RWPE1 (cell line): Measurements from ENCODE around the gene KCNJ6.

Experiments used
- CTCF ChIA-PET: fragments of 350-600 bp; sonication (Branson Sonifier 250); formaldehyde crosslinking; extraction: SDS; loops from one replicate; lab custom pipeline; 2021; lab: Yijun Ruan, JAX
- POLR2A ChIA-PET: fragments of 400-600 bp; formaldehyde crosslinking; extraction: SDS; loops from one replicate; lab custom pipeline; 2020; ENCODE audit warnings: antibody characterized with exemption; ENCODE audit not compliant: low non-redundant PET; lab: Yijun Ruan, JAX
- DNase-seq: peaks from one replicate; pipeline ENCODE4 v3.0.0; 2012; ENCODE audit warnings: low spot score
- H3K27ac ChIP-seq: fragments of 450-650 bp; 2 replicates; pipeline ENCODE4 v1.5.1; 2017
- TF ChIP-seq, protein P1 (sequence below): fragments of 450-650 bp; conservative IDR thresholded peaks from 2 replicates; pipeline ENCODE4 v1.5.1; 2017; ENCODE audit warnings: low read depth, mild to moderate bottlenecking

The KCNJ6 gene

GRCh38 chr21:37912616-37913015, 3.6 kb downstream of the KCNJ6 start:
- TF ChIP-seq, protein P1, sequence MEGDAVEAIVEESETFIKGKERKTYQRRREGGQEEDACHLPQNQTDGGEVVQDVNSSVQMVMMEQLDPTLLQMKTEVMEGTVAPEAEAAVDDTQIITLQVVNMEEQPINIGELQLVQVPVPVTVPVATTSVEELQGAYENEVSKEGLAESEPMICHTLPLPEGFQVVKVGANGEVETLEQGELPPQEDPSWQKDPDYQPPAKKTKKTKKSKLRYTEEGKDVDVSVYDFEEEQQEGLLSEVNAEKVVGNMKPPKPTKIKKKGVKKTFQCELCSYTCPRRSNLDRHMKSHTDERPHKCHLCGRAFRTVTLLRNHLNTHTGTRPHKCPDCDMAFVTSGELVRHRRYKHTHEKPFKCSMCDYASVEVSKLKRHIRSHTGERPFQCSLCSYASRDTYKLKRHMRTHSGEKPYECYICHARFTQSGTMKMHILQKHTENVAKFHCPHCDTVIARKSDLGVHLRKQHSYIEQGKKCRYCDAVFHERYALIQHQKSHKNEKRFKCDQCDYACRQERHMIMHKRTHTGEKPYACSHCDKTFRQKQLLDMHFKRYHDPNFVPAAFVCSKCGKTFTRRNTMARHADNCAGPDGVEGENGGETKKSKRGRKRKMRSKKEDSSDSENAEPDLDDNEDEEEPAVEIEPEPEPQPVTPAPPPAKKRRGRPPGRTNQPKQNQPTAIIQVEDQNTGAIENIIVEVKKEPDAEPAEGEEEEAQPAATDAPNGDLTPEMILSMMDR = no peak
- no peak overlapping the region for H3K27ac ChIP-seq
- ChIA-PET POLR2A (no interaction called here), CTCF (no interaction called here)
- DNase-seq = no peak

DNA sequence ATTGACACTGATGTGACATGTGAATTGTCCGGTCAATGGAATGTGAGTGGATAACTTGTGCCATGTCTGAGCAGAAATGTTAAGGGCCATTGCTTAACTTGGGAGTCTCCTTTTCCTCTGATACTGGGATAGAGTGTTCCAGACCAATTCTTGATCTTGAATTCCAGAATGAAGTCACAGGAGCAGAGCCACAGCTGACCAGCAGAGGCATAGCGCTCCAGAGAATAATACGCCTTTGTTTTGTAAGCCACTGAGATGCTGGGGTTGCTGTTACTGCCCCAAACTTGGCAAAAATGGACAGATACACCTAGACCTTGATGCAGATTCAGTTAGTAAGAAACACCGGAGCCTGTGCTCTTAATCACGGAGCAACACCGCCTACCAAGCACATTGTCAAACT, 6.3 kb downstream of the KCNJ6 start:
- H3K27ac ChIP-seq = no peak overlapping the region
- DNase-seq = no peak
- TF ChIP-seq, protein P1 = no peak
- CTCF ChIA-PET = no interaction called here
- POLR2A ChIA-PET = no interaction called here

DNA sequence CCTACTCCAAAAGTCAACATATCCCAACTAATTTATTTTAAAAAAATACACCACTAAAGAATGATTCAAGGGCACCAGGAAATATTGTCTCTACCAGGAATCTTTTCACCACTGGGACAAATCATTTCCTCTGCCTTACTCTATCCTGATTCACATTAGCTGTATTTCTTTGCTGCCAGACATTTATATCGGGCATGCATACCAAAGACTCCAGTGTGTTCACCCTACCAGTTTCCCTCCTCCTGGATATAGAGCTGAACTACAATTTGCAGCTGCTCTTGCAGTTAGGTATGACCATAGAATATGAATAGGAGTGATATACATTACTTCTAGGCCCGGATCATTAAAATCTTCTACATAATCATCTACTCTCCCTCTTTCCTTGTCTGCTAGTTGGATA, 7.6 kb downstream of the KCNJ6 start:
- POLR2A ChIA-PET = no interaction called here
- CTCF ChIA-PET = interaction anchor here (0.6 kb wide), 1 partner anchor 515 kb away, joined by 3 read pairs; no protein-coding TSS in a partner anchor
- DNase-seq = no peak
- no peak overlapping the region for H3K27ac ChIP-seq
- TF ChIP-seq, protein P1 = no peak

- ChIA-PET POLR2A (no interaction called here), CTCF (interaction anchor here (0.6 kb wide), 1 partner anchor 53 kb away, joined by 4 read pairs; no protein-coding TSS in a partner anchor)
- no peak for DNase-seq
- no peak overlapping the region for H3K27ac ChIP-seq
- TF ChIP-seq, protein P1 = no peak
Measured at GRCh38 chr21:37907076-37907475, 9.2 kb downstream of the KCNJ6 start.

DNA sequence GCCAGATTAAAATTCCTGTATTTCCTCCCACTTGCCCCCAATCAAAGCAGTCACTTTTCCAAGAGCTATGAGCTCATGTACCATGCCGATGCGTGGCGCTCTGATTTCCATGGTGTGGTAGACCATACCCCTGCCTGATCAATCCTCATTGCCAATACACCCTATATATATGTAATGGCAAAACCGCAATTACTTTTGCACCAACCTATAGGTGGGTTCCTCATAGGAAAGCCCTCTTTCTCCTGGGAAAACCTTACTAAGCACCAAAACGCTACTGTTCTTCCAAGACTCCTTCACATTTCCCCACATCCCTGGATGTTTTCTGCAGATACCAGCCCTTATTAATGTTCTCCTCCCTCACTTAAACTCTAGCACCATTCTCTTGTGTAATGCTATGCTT, 11.0 kb downstream of the KCNJ6 start:
- no peak for DNase-seq
- TF ChIP-seq, protein P1 = no peak
- ChIA-PET POLR2A (no interaction called here), CTCF (no interaction called here)
- no peak overlapping the region for H3K27ac ChIP-seq

GRCh38 chr21:37904856-37905255, 11.4 kb downstream of the KCNJ6 start:
- TF ChIP-seq, protein P1 = no peak
- DNase-seq = no peak
- ChIA-PET POLR2A (no interaction called here), CTCF (no interaction called here)
- no peak overlapping the region for H3K27ac ChIP-seq
